Renal cortical epithelial cell (primary cell): ENCODE data around the gene FNDC3B. TPM values are rescaled to one million over a fixed set of nuclear protein-coding genes. Genes with fewer than 3 reads are reported as not detected.

ENCODE experiments used
- DNase-seq: peaks from one replicate; pipeline ENCODE4 v3.0.0-alpha.2; 2011; ENCODE audit warnings: low read depth
- total RNA-seq: library from RNA; depleted of rRNA; stranded (reverse); fragments of >200 nt; gene quantifications from 2 replicates; pipeline ENCODE4 v1.2.3, GENCODE V29; 2014

FNDC3B gene
- total RNA-seq, 1 donor from 2014 or later, result 220 TPM

- DNase-seq, result no peak
Observed at GRCh38 chr3:172166890-172167289, 127.5 kb downstream of the FNDC3B start.

GRCh38 chr3:172167892-172168648, 128.7 kb downstream of the FNDC3B start:
- DNase-seq, result no peak

GRCh38 chr3:172170073-172170709, 130.8 kb downstream of the FNDC3B start:
- no peak for DNase-seq

GRCh38 chr3:172170841-172171240, 131.5 kb downstream of the FNDC3B start:
- no peak for DNase-seq

- no peak for DNase-seq
Observed at GRCh38 chr3:172171396-172172075, 132.2 kb downstream of the FNDC3B start.

- DNase-seq, result no peak
Observed at GRCh38 chr3:172173316-172174254, 134.2 kb downstream of the FNDC3B start.

- DNase-seq, result no peak
Observed at GRCh38 chr3:172174513-172175253, 135.3 kb downstream of the FNDC3B start.

GRCh38 chr3:172175254-172175599, 135.8 kb downstream of the FNDC3B start:
- no peak for DNase-seq

GRCh38 chr3:172176061-172176770, 136.8 kb downstream of the FNDC3B start:
- DNase-seq, result no peak

- peak; percentile 33 for DNase-seq
Observed at GRCh38 chr3:172177046-172177445, 137.7 kb downstream of the FNDC3B start.

- no peak for DNase-seq
Observed at GRCh38 chr3:172177803-172178316, 138.5 kb downstream of the FNDC3B start.

- no peak for DNase-seq
Observed at GRCh38 chr3:172179680-172180399, 140.5 kb downstream of the FNDC3B start.

GRCh38 chr3:172180473-172180872, 141.1 kb downstream of the FNDC3B start:
- DNase-seq, result no peak

- peak; percentile 75 for DNase-seq
Observed at GRCh38 chr3:172181932-172182586, 142.7 kb downstream of the FNDC3B start.

GRCh38 chr3:172182797-172183196, 143.4 kb downstream of the FNDC3B start:
- no peak for DNase-seq

- no peak for DNase-seq
Observed at GRCh38 chr3:172184106-172184822, 144.9 kb downstream of the FNDC3B start.

- DNase-seq, result no peak
Observed at GRCh38 chr3:172185907-172186306, 146.5 kb downstream of the FNDC3B start.

- no peak for DNase-seq
Observed at GRCh38 chr3:172186607-172187006, 147.2 kb downstream of the FNDC3B start.
